OCI-LY7 (cell line): ENCODE data around the gene NFATC1. TPM values are rescaled to one million over a fixed set of nuclear protein-coding genes. Genes with fewer than 3 reads are reported as not detected.

Source experiments
- BruUV-seq: library from RNA; stranded (reverse); fragments of 400-500 nt; replicated peaks from 2 replicates; lab custom pipeline; 2021; lab: Mats Ljungman, UMichigan
- CTCF ChIA-PET: fragments of 300-600 bp; sonication (Branson Sonifier 250); formaldehyde crosslinking; loops from one replicate; lab custom pipeline; 2022; ENCODE audit warnings: antibody characterized with exemption; ENCODE audit not compliant: unreplicated experiment; lab: Charles Lee
- POLR2A ChIA-PET: fragments of 300-600 bp; sonication (Branson Sonifier 250); formaldehyde crosslinking; loops from one replicate; lab custom pipeline; 2022; ENCODE audit warnings: antibody characterized with exemption; lab: Charles Lee
- DNase-seq: peaks from one replicate; pipeline ENCODE4 v3.0.0-alpha.2; 2015; ENCODE audit warnings: low spot score
- H2AFZ ChIP-seq: fragments of 200-600 bp; sonication (generic), shearing (Covaris generic); 2 replicates; pipeline ENCODE4 v1.6.1; 2014; ENCODE audit warnings: mild to moderate bottlenecking, antibody characterized with exemption, low read length, moderate library complexity
- H3K27ac ChIP-seq: fragments of 200-600 bp; sonication (generic); 2 replicates; pipeline ENCODE4 v1.5.1; 2014; ENCODE audit warnings: mixed run types, low read depth, mild to moderate bottlenecking, moderate library complexity, low read length, inconsistent platforms; ENCODE audit not compliant: poor library complexity, severe bottlenecking
- H3K36me3 ChIP-seq: fragments of 200-600 bp; sonication (generic); 2 replicates; pipeline ENCODE4 v1.6.1; 2014; ENCODE audit warnings: mild to moderate bottlenecking, antibody characterized with exemption, low read length, moderate library complexity, mixed read lengths; ENCODE audit not compliant: insufficient read depth
- H3K4me1 ChIP-seq: fragments of 200-600 bp; sonication (generic); 2 replicates; pipeline ENCODE4 v1.5.1; 2014; ENCODE audit warnings: mild to moderate bottlenecking, low read length; ENCODE audit not compliant: insufficient read depth, poor library complexity, severe bottlenecking
- H3K4me2 ChIP-seq: fragments of 200-600 bp; sonication (generic); 2 replicates; pipeline ENCODE4 v1.6.1; 2014; ENCODE audit warnings: mild to moderate bottlenecking, low read length
- H3K4me3 ChIP-seq: fragments of 200-600 bp; sonication (generic); 2 replicates; pipeline ENCODE4 v1.5.1; 2014; ENCODE audit warnings: mild to moderate bottlenecking, low read depth, low read length; ENCODE audit not compliant: poor library complexity, severe bottlenecking
- H3K79me2 ChIP-seq: fragments of 200-600 bp; sonication (generic); 2 replicates; pipeline ENCODE4 v1.6.1; 2016; ENCODE audit warnings: low read depth, mild to moderate bottlenecking, low read length, moderate library complexity, mixed read lengths; ENCODE audit not compliant: insufficient read depth
- H3K9me2 ChIP-seq: fragments of 200-600 bp; sonication (generic); 2 replicates; pipeline ENCODE4 v1.6.1; 2016; ENCODE audit warnings: mild to moderate bottlenecking, low read length, mixed read lengths; ENCODE audit not compliant: insufficient read depth
- H3K9me3 ChIP-seq: fragments of 200-600 bp; sonication (generic); 2 replicates; pipeline ENCODE4 v1.6.1; 2014; ENCODE audit warnings: mild to moderate bottlenecking, mixed run types, low read length, mixed read lengths
- H4K20me1 ChIP-seq: fragments of 200-600 bp; sonication (generic); 2 replicates; pipeline ENCODE4 v1.6.1; 2014; ENCODE audit warnings: mild to moderate bottlenecking, antibody characterized with exemption, low read length, moderate library complexity, mixed read lengths; ENCODE audit not compliant: insufficient read depth
- EZH2phosphoT487 ChIP-seq: fragments of 200-600 bp; sonication (generic); IDR thresholded peaks from 2 replicates; pipeline ENCODE4 v1.6.1; 2018; ENCODE audit warnings: low read depth, borderline replicate concordance, mild to moderate bottlenecking, mixed run types, antibody characterized with exemption, low read length, moderate library complexity, mixed read lengths
- intact Hi-C: fragments of 100-400 bp; cut with micrococcal nuclease; formaldehyde crosslinking; loops from one replicate; pipeline ENCODE4 v1.10.0; 2022; ENCODE audit not compliant: unreplicated experiment
- total RNA-seq, 2 experiments: library from RNA; depleted of rRNA in 1 of 2; stranded (reverse); fragments of >200 nt in 1 of 2; shearing (Covaris generic) in 1 of 2; gene quantifications; 2 replicates each; pipeline ENCODE4 v1.2.3, GENCODE V29; 2014 to 2022
- TF ChIP-seq, protein P1 (sequence below): fragments of 200-600 bp; sonication (generic); conservative IDR thresholded peaks from 2 replicates; pipeline ENCODE4 v1.5.1; 2014; ENCODE audit warnings: mild to moderate bottlenecking, antibody characterized with exemption, low read length, moderate library complexity, mixed read lengths

The NFATC1 gene
- total RNA-seq, 2 experiments from 2014 or later, result 23.6 to 50.4 TPM

DNA sequence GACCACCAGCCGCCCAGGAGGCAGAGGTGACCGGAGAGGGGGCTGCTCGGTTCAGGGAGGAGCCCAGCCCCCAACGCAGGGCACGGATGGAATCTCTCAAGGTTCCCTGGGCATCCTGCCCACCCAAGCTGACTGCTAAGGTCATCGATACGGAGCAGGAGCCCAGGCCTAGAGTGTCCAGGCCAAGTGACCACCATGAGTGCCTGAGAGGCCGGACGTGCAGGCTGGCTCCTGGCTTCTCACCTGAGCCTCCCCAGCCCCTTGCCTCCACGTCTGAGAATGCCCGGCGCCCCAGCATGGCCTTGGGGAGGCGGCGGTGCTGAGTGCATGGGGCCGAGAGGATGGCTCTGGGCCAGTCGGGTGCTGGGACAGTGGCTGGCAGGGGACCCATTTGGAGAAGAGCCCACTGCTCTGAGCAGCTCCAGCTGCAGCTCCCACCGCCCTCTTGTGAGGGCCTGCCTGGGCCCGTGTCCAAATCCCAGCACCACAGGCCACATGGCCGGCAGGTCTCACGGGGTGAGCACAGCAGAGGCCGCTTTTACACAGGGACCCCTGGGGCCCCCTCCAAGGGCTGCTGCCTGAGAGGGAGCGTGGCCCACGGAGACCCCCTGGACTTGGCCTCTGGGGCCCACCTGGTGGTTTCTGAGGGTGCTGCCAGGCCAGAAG, 181.1 kb downstream of the NFATC1 start:
- no peak overlapping the region for H2AFZ ChIP-seq
- TF ChIP-seq, protein P1, sequence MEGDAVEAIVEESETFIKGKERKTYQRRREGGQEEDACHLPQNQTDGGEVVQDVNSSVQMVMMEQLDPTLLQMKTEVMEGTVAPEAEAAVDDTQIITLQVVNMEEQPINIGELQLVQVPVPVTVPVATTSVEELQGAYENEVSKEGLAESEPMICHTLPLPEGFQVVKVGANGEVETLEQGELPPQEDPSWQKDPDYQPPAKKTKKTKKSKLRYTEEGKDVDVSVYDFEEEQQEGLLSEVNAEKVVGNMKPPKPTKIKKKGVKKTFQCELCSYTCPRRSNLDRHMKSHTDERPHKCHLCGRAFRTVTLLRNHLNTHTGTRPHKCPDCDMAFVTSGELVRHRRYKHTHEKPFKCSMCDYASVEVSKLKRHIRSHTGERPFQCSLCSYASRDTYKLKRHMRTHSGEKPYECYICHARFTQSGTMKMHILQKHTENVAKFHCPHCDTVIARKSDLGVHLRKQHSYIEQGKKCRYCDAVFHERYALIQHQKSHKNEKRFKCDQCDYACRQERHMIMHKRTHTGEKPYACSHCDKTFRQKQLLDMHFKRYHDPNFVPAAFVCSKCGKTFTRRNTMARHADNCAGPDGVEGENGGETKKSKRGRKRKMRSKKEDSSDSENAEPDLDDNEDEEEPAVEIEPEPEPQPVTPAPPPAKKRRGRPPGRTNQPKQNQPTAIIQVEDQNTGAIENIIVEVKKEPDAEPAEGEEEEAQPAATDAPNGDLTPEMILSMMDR, result no peak
- no peak for TF ChIP-seq EZH2phosphoT487
- H3K9me3 ChIP-seq, result no peaks in the 10 kb centered on the region
- H3K9me2 ChIP-seq, result no peaks in the 10 kb centered on the region
- H3K27ac ChIP-seq, result no peak overlapping the region
- H3K36me3 ChIP-seq, result no peaks in the 10 kb centered on the region
- POLR2A ChIA-PET, result no interaction called here
- H3K79me2 ChIP-seq, result no peaks in the 10 kb centered on the region
- H3K4me2 ChIP-seq, result no peak overlapping the region
- intact Hi-C loops, result no loop called here
- no peaks in the 10 kb centered on the region for H3K4me1 ChIP-seq
- no TSS peak for BruUV-seq
- H4K20me1 ChIP-seq, result no peaks in the 10 kb centered on the region
- CTCF ChIA-PET, result no interaction called here
- H3K4me3 ChIP-seq, result no peak overlapping the region
- DNase-seq, result no peak

DNA sequence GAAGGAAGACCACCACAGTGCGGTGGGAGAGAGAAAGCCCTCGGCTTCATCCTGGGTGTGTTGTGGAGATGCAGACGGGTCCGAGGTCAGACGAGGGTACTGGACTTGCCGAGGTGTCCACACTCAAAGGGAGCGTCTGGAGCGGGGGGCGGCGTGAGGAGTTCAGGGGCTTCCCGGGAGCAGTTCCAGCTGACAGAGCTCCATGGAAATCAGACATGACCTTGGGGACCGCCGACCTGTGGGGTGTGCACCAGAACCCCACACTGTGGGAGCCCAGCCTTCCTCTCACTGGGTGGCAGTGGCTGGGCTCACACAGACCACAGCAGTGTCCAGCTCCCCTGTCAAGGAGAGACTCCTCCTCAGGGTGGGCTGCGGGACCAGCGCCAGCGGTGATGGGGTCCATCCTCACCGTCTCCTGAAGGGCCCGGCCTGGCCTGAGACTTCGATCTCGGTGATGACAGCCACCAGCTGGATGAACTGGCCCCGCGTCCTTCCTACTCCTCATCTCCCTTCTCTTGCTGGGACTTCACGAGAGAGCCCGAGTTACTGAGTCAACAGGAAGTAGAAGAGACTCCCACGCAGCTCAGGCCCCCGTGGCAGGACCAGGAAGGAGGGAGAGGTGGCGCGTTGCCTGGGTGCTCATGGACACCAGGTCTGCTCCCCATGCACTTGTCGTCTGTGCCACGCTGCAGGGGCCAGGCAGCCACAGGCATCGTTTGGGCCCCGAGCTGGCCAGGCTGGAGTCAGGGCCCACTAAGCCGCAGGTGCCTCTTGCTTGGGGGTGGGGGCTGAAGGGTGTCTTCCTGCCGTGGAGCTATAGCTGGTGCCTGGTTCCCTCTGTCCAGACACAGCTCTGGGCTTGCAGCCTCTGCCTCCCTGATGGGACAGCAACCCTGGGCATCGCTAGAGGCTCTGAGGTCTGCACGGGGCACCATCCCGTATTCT, 182.0 kb downstream of the NFATC1 start:
- DNase-seq, result no peak
- BruUV-seq, result no TSS peak

More for the DNA sequence above, 182.0 kb downstream of the NFATC1 start:
- CTCF ChIA-PET, result no interaction called here
- Histone ChIP-seq H4K20me1 (no peaks in the 10 kb centered on the region), H2AFZ (no peak overlapping the region), H3K4me1 (no peaks in the 10 kb centered on the region), H3K36me3 (no peaks in the 10 kb centered on the region), H3K27ac (no peak overlapping the region), H3K4me3 (no peak overlapping the region), H3K79me2 (no peaks in the 10 kb centered on the region), H3K4me2 (no peak overlapping the region), H3K9me2 (no peaks in the 10 kb centered on the region), H3K9me3 (no peaks in the 10 kb centered on the region)
- no peak for TF ChIP-seq EZH2phosphoT487
- TF ChIP-seq, protein P1, result no peak
- POLR2A ChIA-PET, result no interaction called here
- intact Hi-C loops, result no loop called here
